Muscle of arm (tissue), 12 donors: ENCODE measurements around the gene PLEKHA6. TPM values are rescaled to one million over a fixed set of nuclear protein-coding genes. Genes with fewer than 3 reads are reported as not detected.
A peak's percentile ranks its signal among the peaks of the same experiment; 100 is the strongest.

Experiments
- DNase-seq: peaks from one replicate; pipeline ENCODE4 v3.0.0-alpha.2; 2013
- polyA plus RNA-seq, 12 donors: library from polyadenylated mRNA; unstranded; fragments of 120-200 nt; gene quantifications; one replicate each; pipeline ENCODE4 v1.2.1, GENCODE V29; 2013; ENCODE audit not compliant: insufficient read length in 12 of 12

PLEKHA6 gene
- polyA plus RNA-seq, 12 donors, result 2.2 to 18.5 (median 4.3) TPM; not detected in 1

DNA sequence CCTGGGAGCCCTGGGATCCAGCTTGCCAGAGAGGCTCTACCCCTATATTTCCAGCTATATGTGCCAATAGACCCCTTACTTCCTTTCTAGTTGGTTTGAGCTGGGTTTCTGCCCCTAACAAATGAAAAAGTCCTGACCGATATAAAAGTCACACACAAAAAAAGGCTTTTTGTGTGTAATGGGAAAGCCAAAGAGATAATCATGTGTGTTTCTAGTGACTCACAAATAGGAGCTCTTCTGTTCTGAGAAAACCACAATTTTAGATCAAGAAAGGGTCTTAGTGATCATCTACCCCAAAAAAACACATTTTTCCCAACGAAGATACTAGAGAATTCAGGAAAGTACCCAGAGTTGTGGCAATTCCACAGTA, 23.0 kb upstream of the PLEKHA6 start:
- DNase-seq, result no peak

DNA sequence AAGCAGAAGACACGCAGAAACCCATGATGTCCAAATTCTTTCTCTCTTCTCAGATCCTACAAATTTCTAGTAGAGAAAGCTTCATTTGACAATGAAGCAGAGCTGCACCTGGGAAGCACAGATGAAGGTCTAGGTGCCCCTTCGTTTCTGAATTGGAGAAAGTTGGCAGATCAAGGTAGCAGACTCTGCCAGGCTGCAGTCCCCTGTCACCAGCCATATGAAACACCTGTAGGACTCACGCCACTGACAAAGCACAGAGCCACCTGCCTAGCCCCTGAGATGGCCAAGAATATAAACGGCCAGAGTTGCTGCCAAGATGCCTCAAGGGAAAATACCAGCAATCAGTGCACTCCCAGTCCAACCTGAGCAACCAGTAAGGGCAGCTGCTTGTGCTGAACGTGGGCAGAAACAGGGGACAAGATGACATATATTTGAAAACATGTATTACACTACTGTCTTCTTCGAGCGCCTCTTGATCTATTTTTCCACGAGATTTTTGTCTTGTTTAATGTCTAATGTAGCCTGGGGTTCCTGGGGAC, 20.6 kb upstream of the PLEKHA6 start:
- no peak for DNase-seq

DNA sequence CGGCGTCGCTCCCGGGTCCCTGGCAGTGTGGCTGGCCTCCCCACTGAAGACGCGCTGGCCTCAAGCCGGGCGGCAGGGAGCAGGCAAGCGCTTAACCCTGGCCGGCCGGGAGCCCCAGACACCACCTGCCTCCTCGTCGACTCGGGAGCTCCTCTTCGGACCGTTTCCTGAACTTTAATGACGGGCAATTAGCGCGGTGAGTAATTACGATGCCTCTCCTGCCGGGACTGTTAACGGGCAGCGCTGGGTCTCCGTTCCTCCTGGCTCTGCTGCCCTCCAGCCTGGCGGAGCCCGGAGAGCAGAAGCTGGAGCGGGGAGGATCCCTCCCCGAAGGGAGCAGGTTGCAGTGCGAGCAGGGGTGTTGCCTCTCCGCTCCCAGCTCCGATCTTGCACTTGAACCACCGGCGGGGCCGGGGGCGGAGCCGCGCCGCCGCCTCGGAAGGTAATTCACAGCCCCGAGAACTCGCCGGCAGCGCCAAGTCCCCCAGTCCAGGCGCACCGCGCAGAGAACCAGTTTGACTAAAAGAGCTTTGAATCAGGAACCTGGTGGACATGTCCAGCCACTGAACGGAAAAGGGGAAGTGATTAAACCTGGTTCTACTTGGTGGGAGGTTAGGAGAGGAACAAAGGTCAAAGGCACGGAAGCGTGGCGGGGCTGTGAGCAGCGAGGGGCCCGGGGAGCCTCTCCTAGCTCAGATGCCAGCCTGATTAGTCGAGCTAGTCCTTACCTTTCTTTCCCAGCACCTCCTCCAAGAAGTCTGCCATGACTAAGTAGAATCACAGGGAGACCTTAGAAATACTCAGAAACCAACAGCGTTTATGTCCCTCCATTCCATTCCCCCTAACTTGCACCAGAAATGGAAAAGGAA, 18.3 kb upstream of the PLEKHA6 start:
- DNase-seq, result no peak

DNA sequence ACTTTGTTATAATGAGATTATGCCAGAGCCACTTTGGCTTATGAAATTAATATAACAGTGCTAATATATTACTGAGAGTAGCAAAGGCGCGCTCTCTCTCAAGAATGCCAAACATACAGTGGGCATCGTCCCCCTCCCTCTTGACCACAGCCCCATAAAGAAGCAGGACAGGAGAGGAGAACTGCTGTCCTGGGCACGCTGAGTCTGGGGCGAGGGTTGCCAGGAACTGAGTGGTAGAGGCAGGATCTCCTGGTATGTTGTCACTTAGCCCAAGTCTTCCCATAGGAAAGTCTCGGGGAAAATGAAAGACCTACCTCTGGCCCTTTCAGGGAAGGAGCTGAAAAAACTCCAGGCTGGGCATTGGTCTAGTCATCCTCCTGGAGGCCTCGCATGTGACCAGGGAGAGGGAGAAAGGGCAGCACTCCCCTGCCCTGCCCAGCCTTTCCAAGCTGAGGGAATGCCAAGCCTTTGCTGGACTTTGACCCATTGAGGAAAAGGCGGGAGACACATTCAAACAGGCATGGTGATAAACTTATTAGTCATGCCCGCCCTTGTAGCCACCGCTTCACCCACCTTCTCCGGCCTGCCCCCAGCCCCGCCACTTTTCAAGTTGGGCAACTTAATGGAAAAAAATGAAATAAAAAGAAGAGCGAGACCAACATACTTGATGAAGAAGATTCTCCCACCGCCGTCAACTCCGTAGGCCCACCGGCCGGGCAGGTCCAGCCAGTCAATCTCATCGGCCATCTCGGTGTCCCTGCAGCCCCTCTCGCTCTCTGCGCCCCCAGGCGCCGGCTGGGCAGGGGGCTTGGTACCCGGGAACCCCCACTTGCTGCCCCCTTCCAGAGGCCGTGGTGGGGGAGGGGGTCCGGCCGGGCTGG, 17.4 kb upstream of the PLEKHA6 start:
- no peak for DNase-seq

DNA sequence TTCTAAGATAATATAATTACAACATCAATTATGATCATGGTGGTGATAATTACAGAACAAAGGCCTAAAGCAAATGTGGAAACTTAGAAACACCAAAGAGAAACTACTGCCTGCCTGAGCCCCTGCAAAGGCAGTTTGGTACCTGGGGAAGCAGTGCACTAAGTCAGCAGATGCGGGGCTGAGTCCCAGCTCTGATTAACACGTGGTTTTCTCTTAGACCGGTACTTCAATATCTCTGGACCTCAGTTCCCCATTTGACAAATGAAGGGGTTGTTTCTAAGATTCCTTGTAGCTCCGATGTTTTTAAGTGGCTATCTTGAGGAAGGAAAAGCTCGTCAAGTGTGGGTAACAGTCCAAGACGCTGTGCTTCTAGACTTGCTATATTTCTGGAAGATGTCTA, 16.7 kb upstream of the PLEKHA6 start:
- no peak for DNase-seq

DNA sequence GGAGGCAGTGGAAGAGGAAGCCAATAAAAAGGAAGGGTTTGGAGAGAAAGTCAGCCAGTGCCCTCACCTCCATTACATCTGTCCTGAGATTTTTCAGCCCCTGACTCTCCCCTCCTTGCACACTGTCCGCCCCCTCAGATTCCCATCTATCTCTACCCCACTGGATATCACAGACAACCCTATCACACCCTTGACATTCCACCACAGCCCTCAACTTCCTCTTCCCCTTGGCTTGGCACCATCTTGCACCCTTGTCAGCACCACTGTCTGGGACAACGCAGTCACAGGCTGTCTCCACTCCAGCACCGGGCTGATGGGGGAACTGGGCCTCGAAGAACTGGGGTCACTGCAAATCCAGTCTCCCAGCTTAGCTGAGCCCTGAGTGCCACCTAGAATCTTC, 14.2 kb upstream of the PLEKHA6 start:
- no peak for DNase-seq

DNA sequence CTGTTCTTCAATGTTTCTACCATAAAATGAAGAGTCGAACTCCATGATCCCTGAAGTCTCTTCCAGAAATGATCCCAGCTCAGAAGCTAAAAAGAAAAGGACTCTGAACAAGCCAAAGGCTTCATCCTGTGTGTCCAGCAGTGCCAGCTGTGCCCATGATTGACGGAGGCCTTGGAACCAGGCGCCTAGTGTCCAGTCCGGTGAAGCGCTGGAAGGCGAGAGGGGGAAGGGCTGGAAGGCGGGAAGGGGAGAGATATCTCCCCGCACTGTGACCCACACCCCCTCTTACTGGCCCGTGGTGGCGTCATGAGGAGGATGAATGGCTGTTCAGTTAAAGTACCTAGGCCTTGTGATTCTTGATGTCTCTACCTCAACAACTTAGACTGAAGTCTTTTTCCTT, 10.4 kb upstream of the PLEKHA6 start:
- no peak for DNase-seq

DNA sequence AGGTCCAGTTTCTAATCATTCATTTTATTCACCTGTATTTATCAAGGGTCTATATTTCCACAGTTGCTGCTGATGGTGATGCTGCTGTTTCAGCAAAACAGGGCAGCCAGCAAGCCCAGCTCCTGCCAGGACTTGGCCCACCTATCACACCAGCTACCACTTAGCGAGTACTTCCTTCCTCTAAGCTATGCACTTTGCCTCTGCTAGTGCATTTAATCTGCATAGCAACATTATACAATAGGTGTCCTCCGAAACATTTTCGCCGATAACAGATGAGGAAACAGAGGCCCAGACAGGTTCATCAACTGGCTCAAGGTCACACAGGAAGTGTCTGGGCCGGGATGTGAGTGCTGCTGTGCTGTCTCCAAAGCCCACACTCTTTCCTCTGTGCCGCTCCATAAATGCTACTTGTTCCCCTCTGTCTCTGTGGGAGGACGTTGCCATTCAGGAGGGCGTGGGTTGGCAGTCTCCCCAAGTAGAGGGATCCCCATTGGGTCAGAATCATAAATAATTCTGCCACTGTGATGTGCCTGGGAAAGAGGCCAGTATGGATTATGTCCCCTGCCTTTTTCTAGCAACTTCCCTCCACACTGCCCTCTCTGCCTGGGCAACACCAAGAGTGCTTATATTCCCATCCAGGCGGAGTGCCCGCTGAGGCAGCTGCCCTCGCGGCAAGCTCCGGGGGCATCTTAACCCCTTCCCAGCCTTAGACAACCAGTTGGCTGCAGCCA, 9.4 kb upstream of the PLEKHA6 start:
- no peak for DNase-seq

DNA sequence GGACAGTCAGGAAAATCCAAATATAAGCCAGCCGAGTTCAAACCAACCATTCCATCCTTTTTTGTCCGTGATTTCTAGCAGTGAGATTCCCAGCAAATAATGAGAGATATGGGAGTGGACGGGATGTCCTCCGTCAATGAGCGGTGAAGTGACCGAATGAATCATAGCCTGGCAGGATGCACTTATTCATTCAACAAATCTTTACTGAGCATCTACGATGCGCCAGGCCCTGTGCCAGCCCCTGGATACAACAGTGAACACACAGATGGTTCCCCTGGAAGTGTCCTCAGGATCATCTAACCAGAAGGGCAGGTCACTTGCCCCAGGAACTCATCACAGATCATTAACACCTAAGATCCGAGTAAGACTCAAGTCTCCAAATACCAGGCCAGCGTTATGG, 8.2 kb upstream of the PLEKHA6 start:
- DNase-seq, result no peak

DNA sequence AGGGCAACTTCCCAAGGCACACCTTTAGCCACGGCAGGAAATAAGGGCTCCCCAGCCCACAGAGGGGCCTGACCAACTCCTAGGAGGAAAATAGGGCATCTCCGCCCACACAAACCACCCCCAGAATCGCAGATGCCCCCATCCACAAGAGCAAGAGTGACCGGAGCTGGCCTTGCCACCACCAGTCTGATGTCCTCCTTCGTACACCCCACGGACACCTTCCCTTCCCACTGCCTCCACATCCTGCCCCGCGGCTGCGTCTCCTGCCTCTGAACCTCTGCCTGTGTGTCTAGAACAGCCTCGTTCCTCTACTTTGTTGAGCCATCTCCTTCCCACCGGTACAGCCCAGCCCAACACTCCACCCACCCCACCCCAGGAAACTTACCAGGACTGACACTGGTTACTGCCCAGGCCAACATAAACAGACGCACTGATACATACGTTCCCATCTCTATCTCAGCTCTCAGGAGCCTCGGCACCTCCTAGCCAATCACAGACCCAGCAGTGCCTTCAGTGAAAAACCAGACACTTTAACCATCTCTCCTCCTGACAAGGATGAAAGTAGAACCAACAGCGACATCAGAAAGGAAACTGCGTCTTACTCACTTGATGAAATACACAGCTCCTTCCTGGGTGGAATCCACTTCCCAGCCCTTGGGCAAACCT, 7.6 kb upstream of the PLEKHA6 start:
- DNase-seq, result no peak

DNA sequence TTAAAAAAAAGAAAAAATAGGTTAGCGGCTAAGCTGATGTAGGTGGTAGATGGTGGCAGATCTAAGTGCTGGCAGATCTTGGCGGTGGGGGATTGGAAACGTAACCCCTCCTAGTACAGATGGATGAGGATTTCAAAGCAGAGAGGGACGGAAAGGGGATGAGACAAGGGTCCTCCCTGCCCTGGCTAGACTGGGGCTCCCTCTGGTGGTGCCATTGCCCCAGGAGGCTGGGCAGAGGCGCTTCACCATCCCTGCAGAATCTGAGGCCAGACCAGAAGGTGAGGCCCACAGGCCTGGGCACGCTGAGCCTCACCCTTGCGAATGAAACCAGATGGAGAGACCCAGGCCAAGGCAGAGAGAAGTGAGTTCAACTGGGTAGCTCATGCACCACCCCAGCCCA, 7.0 kb upstream of the PLEKHA6 start:
- DNase-seq, result no peak

DNA sequence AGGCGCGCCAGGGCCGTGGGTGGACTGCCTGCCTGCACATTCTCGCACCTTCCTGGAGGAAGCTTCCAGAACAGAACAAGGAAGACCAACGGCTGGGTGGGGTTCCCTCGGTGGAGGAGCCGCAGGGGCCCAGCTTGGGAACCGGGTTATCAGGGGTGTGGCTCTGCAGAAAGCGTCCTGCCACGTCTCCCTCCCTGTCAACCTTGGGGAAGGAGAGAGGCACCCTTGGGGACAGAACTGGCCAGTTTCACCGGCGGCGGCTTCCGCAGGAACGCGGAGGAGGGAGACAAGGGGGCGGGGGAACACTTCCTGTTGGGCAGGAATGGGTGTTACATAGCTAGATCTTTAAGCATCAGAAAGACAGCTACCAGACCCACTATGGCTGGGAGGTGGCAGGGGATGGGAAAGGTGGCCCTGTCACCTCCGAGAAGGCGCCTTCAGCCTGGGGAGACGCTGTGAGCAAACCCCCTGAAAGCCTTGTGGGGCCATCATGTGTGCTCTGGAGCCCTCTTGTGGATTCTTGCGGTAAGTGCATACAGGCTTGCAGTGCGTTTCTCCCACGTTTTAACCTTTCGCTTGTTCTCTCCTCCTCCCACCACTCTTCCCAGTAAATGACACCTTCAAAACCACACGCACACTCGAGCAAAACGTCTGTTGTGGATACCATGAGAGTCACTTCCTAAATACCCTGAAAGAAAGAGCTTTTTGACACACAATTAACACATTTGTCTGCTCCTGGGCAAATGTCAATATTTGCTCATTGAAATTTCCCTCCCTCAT, 3.8 kb upstream of the PLEKHA6 start:
- peak; percentile 84 for DNase-seq

DNA sequence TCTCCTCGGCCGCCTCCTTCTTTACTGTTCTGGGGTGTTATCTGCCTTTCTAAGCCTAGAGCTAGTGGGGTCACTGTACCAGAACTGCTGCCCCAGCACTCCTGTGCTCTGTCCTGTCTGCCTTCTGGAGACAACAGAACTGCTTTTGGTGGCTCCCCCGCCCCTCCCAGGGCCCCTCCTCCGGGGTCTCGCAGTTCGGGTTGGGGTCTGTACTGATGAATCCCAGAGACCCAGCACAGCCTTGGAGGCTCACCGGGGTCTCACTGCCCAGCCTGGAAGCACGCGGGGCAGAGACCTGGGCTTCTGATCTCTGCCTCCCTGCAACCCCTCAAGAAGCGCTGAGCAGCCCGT, 3.2 kb upstream of the PLEKHA6 start:
- DNase-seq, result no peak

DNA sequence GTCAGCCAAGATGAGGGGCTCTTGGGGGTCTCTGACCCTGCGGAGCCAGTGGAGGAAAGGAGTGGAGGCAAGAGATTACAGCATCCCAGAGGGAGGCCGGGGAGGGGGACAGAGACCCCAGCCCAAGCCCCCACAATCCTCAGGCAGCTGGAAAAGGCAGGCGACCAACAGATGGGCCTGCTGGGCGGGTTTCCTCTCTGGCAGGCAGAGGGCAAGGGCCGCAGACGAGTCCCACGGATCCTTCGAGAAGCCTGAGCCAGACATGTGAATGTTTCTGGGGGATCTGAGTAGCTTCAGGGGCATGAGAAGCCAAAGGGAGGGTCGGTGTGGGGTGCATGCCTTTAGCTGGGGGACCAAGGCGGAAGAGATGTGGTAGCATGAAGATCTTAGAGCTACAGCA, 2.1 kb upstream of the PLEKHA6 start:
- DNase-seq, result no peak

DNA sequence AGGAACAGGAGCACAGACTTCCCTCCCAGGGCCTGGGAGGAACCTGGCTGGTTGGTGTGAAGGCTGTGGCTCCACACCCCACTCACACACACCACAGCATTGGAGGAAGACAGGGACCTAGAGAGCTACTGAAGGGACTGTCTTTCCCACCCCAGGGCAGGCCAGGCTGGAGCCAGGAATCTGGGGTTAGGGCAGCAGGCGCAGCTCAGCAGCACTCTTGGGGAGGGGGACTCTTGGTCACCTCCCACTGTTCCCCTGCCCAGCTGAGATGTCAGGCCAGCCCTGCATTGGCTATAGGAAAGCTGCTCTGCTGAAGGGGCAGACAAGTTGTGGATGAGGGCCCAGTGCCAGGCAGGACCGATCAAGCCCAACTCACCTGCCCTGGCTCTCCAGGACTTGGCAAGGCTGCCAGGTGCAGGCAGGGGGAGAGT, 1.6 kb upstream of the PLEKHA6 start:
- no peak for DNase-seq

DNA sequence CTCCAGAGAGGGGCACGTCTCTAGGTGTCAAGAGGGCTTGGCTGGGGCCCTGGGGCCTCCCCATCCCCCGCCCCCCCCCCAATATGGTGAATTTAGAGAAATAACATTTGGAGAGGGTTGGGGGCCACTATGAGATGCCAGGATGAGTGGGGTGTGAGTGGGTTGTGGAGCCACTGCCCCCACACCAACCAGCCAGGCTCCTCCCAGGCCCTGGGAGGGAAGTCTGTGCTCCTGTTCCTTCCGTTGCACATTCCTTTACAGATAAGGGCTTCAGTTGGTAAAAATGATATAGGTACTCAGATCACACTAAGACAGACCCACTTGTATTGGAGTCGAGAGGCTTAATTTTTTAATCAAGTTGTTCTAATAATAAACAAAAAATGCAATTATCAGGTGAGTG, 585 bp upstream of the PLEKHA6 start:
- no peak for DNase-seq

DNA sequence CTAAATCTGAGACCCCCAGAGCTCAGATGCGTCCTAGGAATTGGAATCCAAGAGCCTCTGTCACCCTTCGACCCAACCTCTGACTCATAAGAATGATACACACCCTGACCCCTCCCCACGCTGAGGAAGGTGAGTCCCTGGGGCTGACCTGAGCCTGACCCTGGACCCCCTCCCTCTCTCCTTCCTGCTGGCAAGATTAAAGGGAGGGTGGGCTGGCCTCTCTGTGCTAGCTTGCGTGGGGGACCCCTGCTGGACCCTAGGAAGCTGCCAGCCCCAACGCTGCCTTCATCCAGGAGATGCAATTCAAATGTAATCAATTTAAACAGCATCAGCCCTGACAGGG, 627 bp downstream of the PLEKHA6 start:
- no peak for DNase-seq

DNA sequence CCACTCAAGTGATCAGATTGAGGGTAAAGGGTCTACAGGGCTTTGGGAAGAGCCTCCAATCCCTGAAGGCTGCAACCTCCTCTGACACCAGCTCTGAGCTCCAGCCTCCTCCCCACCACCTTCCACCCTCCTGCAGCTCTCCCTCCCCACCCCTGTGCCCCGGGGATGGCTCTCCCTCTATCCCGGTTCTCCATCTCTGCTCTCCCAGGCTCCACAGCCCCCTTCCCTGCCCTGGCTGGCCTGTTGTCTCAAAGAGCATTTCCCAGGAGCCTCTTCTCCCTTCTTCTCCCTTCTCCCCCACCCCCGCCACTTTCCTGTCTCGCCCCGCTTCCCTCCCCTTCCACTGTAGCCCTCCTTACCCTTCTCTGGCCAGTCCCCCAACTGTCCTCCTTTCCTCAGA, 1.1 kb downstream of the PLEKHA6 start:
- DNase-seq, result no peak

DNA sequence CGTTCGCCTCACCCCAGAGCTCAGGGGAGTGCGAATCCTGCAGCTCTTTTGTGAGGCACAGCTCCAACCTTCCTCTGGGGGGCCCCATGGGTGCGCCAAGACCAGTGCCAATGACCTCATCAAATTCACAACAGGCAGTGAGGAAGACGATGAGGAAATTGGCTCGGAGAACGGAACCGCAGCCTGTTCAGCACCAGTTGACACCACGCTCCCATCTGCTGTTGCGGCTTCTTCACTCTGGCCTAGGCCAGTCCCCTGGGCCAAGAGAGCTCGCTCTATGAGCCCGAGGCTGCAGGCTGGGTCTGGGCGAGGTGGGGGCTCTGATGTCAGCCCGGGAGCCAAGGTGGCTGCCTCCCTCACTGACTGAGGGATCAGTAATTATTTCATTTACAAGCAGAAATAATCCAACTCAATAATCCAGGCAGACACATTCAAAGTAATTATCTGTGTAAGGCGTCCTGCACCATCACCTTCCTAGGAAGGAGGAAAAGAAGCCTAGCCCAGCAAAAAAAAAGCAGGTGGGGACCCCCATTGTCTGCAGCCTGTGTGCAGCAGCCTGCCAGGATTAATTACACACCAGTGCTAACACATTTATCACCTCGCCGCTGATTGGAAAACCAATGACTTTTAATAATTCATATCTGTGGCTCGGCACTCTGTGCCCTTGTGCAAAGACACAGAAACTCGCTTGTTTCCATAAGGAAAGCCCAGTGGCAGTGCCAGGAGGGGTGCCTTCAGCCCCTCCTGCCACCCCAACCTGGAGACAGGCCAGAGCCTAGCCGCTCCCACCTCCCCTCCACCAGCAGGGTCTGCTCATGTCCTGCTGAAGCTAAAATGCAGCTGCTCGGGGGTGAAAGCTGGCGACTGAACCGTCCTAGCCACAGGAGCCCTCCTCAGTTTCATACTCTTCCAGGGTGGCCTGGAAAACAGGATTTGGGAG, 1.9 kb downstream of the PLEKHA6 start:
- no peak for DNase-seq

DNA sequence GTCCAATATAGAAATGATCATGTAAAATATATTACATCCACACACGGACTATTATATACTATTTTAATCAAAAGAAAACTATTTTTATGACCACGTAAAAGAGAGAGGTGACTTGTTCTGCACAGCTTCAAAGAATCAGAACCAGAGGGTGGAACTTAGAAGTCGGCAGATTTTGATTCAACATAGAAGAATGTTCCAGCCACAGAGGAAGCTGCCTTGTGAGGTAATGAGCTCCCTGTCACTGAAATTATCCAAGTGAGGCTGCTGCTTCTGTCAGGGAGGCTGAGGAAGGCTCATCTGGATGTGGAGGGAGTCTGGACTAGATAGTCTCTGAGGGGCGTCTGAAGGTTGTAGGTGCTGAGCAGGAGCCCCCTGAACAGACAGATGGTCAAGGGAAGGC, 2.7 kb downstream of the PLEKHA6 start:
- no peak for DNase-seq
